A549 (cell line): ENCODE data around the gene GPRIN1. TPM values are rescaled to one million over a fixed set of nuclear protein-coding genes. Genes with fewer than 3 reads are reported as not detected.

ENCODE experiments used
- ATAC-seq, 2 experiments: fragments of 200-7000 bp in 1 of 2; fragments of >200 bp in 1 of 2; cut with Nextera tagmentation in 1 of 2; cut with Tn5 transposase in 1 of 2; 3 replicates each; pipeline versions ENCODE4 v1.8.0 to v1.9.1; 2018 to 2020; ENCODE audit warnings: mild to moderate bottlenecking in 1 of 2, moderate library complexity in 1 of 2
- CTCF ChIA-PET: fragments of 300-600 bp; sonication (Branson Sonifier 250); formaldehyde crosslinking; extraction: SDS; loops from one replicate; lab custom pipeline; 2021; ENCODE audit warnings: antibody characterized with exemption, inconsistent platforms; lab: Yijun Ruan, JAX
- POLR2A ChIA-PET: fragments of 350-600 bp; formaldehyde crosslinking; extraction: SDS; loops from one replicate; lab custom pipeline; 2021; ENCODE audit warnings: antibody characterized with exemption, inconsistent platforms; lab: Yijun Ruan, JAX
- DNase-seq, 2 experiments: peaks; one replicate each; pipeline versions ENCODE4 v3.0.0 to v3.0.0-alpha.2; 2011 to 2016; ENCODE audit warnings: low read depth in 1 of 2, low spot score in 1 of 2
- FAIRE-seq: peaks from 2 replicates; lab custom pipeline; 2011; peaks lifted over from hg19 to GRCh38; lab: Jason Lieb, UNC
- H3K27ac ChIP-seq, 2 experiments: fragments of >200 bp; sonication (Bioruptor Twin); formaldehyde crosslinking; 3 replicates each; pipeline ENCODE4 v1.5.1; 2016 to 2017
- H3K4me1 ChIP-seq: fragments of >200 bp; sonication (Bioruptor Twin); formaldehyde crosslinking; 3 replicates; pipeline ENCODE4 v1.6.1; 2016
- H3K4me2 ChIP-seq: fragments of >200 bp; sonication (Bioruptor Twin); formaldehyde crosslinking; 3 replicates; pipeline ENCODE4 v1.6.1; 2016
- H3K4me3 ChIP-seq: fragments of >200 bp; sonication (Bioruptor Twin); formaldehyde crosslinking; 3 replicates; pipeline ENCODE4 v1.5.1; 2016
- H3K9me3 ChIP-seq: fragments of >200 bp; sonication (Bioruptor Twin); formaldehyde crosslinking; 3 replicates; pipeline ENCODE4 v1.6.1; 2016
- BHLHE40 ChIP-seq: IDR thresholded peaks from 2 replicates; pipeline ENCODE4 v1.6.1; 2012; ENCODE audit warnings: low read depth, low read length, inconsistent platforms
- CBX8 ChIP-seq: fragments of 200-600 bp; sonication (generic); IDR thresholded peaks from 2 replicates; pipeline ENCODE4 v1.6.1; 2016
- HDAC2 ChIP-seq: fragments of 200-600 bp; sonication (generic); IDR thresholded peaks from 2 replicates; pipeline ENCODE4 v1.6.1; 2016
- JUNB ChIP-seq: fragments of >200 bp; sonication (Bioruptor Twin); formaldehyde crosslinking; IDR thresholded peaks from 2 replicates; pipeline ENCODE4 v1.6.1; 2016
- MAZ ChIP-seq: fragments of 150-350 bp; IDR thresholded peaks from 2 replicates; pipeline ENCODE4 v1.6.1; 2014; ENCODE audit warnings: antibody characterized with exemption, low read depth, low read length, borderline replicate concordance
- MYC ChIP-seq: IDR thresholded peaks from 2 replicates; pipeline ENCODE4 v1.6.1; 2012; ENCODE audit warnings: mild to moderate bottlenecking, inconsistent platforms, low read length, improper control_type of control experiment, borderline replicate concordance
- NR3C1 ChIP-seq: fragments of >200 bp; sonication (Bioruptor Twin); formaldehyde crosslinking; IDR thresholded peaks from 3 replicates; pipeline ENCODE4 v1.6.1; 2017
- RAD21 ChIP-seq, 2 experiments: fragments of >200 bp in 1 of 2; sonication (Bioruptor Twin) in 1 of 2; formaldehyde crosslinking in 1 of 2; IDR thresholded peaks in 1 of 2; conservative IDR thresholded peaks in 1 of 2; 2 replicates in 1 of 2; 3 replicates in 1 of 2; pipeline ENCODE4 v1.6.1; 2012 to 2018; ENCODE audit warnings: inconsistent platforms in 1 of 2
- RFX5 ChIP-seq: fragments of 450-650 bp; IDR thresholded peaks from 2 replicates; pipeline ENCODE4 v1.7.1; 2014; ENCODE audit warnings: antibody characterized with exemption, mild to moderate bottlenecking, moderate library complexity
- RNF2 ChIP-seq: fragments of 200-600 bp; sonication (generic); IDR thresholded peaks from 2 replicates; pipeline ENCODE4 v1.6.1; 2016; ENCODE audit warnings: low read depth, mild to moderate bottlenecking, antibody characterized with exemption, moderate library complexity, borderline replicate concordance
- SMC3 ChIP-seq: fragments of >200 bp; sonication (Bioruptor Twin); formaldehyde crosslinking; IDR thresholded peaks from 3 replicates; pipeline ENCODE4 v1.6.1; 2018; ENCODE audit warnings: inconsistent platforms
- TP53 ChIP-seq: fragments of 250-450 bp; sonication (Bioruptor Pico); IDR thresholded peaks from 2 replicates; pipeline ENCODE4 v1.5.0; 2021; ENCODE audit warnings: mild to moderate bottlenecking, moderate library complexity
- ZFP36 ChIP-seq: fragments of 450-650 bp; IDR thresholded peaks from 2 replicates; pipeline ENCODE4 v1.6.1; 2014; ENCODE audit warnings: borderline replicate concordance; ENCODE audit not compliant: partially characterized antibody
- WGBS: methylation state at CpG from one replicate; pipeline ENCODE4 v1.1.6; 2017; ENCODE audit errors: missing lambda C conversion rate; 5-methylcytosine and 5-hydroxymethylcytosine counted together
- polyA plus RNA-seq, 4 experiments: library from polyadenylated mRNA; depleted of rRNA in 3 of 4; stranded (reverse); fragments of >200 nt; fragmentation: RNase III in 1 of 4; extraction: RNeasy Plus Mini Kit Qiagen cat#74134 plus additional on column Dnase treatment in 1 of 4; gene quantifications; 2 replicates in 3 of 4; 3 replicates in 1 of 4; pipeline ENCODE4 v1.2.3, GENCODE V29; 2011 to 2017
- TF ChIP-seq, protein P1 (sequence below): IDR thresholded peaks from 2 replicates; pipeline ENCODE4 v1.6.1; 2012; ENCODE audit warnings: low read depth, borderline replicate concordance
- TF ChIP-seq, protein P2 (sequence below): fragments of >200 bp; sonication (Bioruptor Twin); formaldehyde crosslinking; IDR thresholded peaks from 3 replicates; pipeline ENCODE4 v1.5.1; 2016
- TF ChIP-seq, protein P3 (sequence below): IDR thresholded peaks from 2 replicates; pipeline ENCODE4 v1.6.1; 2012
- TF ChIP-seq, protein P4 (sequence below): fragments of 250-450 bp; sonication (Bioruptor Pico); IDR thresholded peaks from 2 replicates; pipeline ENCODE4 v1.5.0; 2021; ENCODE audit warnings: mild to moderate bottlenecking, moderate library complexity, borderline replicate concordance
- TF ChIP-seq, protein P5 (sequence below): fragments of 450-650 bp; IDR thresholded peaks from 2 replicates; pipeline ENCODE4 v1.6.1; 2014; ENCODE audit warnings: antibody characterized with exemption

The GPRIN1 gene
- polyA plus RNA-seq, 2 of the 4 experiments (the other 2 are of a cell fraction), result 3.1 to 6.7 TPM

DNA sequence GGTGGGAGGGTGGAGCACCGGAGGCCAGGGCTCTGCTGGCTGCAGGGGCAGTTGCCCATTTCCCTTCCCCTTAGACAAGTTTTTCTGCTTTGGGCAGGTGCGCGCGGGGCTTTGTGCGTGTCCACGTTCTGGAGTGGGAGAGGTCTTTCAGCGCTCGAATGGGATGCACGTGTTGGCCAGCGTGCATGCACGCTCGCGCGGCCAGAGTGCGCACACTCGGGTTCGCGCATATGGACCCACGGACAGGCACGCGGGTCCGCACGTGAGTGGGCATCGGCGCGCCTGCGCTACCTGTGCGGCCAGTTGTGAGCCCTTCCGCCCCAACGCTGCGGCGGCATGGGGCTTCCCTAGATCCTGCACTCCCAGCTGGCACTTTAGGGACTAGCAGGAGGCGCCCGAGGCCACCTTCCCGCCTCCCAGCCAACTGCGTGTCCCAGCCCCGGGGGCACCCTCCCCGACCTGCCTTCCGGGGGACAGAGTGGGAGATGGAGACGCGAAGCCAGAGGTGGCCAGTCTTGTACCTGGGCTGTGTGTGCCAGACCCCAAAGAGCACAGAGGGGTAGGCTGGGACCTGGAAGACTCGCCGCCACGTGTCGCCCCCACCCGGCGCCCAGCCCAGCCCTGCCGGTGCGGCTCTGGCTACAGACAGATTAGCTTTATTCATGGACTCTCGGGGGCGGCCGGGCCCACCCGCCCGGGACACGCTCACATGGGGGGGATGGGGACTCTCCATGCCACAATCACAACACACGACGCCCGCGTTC, 9.8 kb upstream of the GPRIN1 start:
- FAIRE-seq, result no peak
- 74% methylated on average over 29 of the region's 59 CpGs for WGBS
- no peak for DNase-seq
- ATAC-seq, result peak in 1 of 2 experiments; percentile 18; a peak in 3 of 6 replicates
- Histone ChIP-seq H3K27ac (peak overlapping the region in 1 of 2 experiments; percentile 13; a peak in 2 of 6 replicates), H3K4me2 (peak overlapping the region; percentile 91), H3K4me3 (peak overlapping the region; percentile 38), H3K9me3 (no peaks in the 10 kb centered on the region), H3K4me1 (peaks cover 25% of the 10 kb centered on the region)
- ChIA-PET CTCF (interaction anchor here (0.6 to 1.3 kb wide), 3 partner anchors 12 to 385 kb away, joined by 3 to 5 read pairs (median 3); no protein-coding TSS in a partner anchor), POLR2A (no interaction called here)
- TF ChIP-seq BHLHE40 (no peak), RAD21 (conservative IDR thresholded peaks at IDR 0.05 in 1 of 2, IDR thresholded peaks at IDR 0.05 in 1 of 2) (0 out of 5 replicates have a peak, but pooled peaks of 1 of the 2 experiments have one; percentile 6)
- TF ChIP-seq, protein P1, sequence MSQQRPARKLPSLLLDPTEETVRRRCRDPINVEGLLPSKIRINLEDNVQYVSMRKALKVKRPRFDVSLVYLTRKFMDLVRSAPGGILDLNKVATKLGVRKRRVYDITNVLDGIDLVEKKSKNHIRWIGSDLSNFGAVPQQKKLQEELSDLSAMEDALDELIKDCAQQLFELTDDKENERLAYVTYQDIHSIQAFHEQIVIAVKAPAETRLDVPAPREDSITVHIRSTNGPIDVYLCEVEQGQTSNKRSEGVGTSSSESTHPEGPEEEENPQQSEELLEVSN, result peak; percentile 8; the same call in 1 of the 2 replicates

DNA sequence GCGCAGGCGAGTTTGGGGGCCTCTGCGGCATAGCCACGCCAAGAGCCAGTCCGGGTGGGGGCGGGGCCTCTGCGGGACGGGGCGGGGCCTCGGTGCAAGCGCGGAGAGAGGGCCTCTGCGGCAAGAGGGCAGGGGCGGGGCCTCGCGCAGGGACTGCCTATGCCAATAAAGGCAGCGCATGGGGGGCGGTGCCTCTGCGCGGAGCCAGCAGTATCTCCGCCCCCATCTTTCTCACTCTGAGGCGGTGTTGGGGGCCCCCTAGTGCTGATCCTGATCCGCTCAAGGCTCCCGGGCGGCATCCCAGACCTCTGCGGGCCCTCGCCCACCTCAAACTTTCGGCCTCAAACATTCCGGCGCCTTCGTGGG, 9.2 kb upstream of the GPRIN1 start:
- 12% methylated on average over 11 of the region's 31 CpGs for WGBS
- Histone ChIP-seq H3K27ac (no peak overlapping the region), H3K4me2 (peak overlapping the region; percentile 91), H3K4me1 (peaks cover 31% of the 10 kb centered on the region), H3K4me3 (peak overlapping the region; percentile 38; the same call in 2 of the 3 replicates), H3K9me3 (no peaks in the 10 kb centered on the region)
- DNase-seq, result peak; percentile 84 to 86
- ChIA-PET POLR2A (no interaction called here), CTCF (interaction anchor here (0.8 to 1.3 kb wide), 4 partner anchors 12 to 226 kb away, joined by 3 to 5 read pairs (median 4); no protein-coding TSS in a partner anchor)
- FAIRE-seq, result no peak
- ATAC-seq, result peak; percentile 63 to 89
- TF ChIP-seq JUNB (no peak), HDAC2 (no peak), MYC (no peak), SMC3 (peak; percentile 47; the same call in 2 of the 3 replicates), RNF2 (no peak), NR3C1 (no peak), RAD21 (conservative IDR thresholded peaks at IDR 0.05 in 1 of 2, IDR thresholded peaks at IDR 0.05 in 1 of 2) (peak; percentile 64 to 65), ZFP36 (no peak), TP53 (no peak), CBX8 (no peak), BHLHE40 (no peak), RFX5 (no peak), MAZ (no peak)
- TF ChIP-seq, protein P2, sequence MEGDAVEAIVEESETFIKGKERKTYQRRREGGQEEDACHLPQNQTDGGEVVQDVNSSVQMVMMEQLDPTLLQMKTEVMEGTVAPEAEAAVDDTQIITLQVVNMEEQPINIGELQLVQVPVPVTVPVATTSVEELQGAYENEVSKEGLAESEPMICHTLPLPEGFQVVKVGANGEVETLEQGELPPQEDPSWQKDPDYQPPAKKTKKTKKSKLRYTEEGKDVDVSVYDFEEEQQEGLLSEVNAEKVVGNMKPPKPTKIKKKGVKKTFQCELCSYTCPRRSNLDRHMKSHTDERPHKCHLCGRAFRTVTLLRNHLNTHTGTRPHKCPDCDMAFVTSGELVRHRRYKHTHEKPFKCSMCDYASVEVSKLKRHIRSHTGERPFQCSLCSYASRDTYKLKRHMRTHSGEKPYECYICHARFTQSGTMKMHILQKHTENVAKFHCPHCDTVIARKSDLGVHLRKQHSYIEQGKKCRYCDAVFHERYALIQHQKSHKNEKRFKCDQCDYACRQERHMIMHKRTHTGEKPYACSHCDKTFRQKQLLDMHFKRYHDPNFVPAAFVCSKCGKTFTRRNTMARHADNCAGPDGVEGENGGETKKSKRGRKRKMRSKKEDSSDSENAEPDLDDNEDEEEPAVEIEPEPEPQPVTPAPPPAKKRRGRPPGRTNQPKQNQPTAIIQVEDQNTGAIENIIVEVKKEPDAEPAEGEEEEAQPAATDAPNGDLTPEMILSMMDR, result peak; percentile 22; the same call in 2 of the 3 replicates
- TF ChIP-seq, protein P1, result peak; percentile 35; the same call in 1 of the 2 replicates
- TF ChIP-seq, protein P3, sequence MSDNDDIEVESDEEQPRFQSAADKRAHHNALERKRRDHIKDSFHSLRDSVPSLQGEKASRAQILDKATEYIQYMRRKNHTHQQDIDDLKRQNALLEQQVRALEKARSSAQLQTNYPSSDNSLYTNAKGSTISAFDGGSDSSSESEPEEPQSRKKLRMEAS, result peak; percentile 47; the same call in 1 of the 2 replicates
- TF ChIP-seq, protein P4, sequence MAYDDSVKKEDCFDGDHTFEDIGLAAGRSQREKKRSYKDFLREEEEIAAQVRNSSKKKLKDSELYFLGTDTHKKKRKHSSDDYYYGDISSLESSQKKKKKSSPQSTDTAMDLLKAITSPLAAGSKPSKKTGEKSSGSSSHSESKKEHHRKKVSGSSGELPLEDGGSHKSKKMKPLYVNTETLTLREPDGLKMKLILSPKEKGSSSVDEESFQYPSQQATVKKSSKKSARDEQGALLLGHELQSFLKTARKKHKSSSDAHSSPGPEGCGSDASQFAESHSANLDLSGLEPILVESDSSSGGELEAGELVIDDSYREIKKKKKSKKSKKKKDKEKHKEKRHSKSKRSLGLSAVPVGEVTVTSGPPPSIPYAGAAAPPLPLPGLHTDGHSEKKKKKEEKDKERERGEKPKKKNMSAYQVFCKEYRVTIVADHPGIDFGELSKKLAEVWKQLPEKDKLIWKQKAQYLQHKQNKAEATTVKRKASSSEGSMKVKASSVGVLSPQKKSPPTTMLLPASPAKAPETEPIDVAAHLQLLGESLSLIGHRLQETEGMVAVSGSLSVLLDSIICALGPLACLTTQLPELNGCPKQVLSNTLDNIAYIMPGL (CRISPR knock-in tag), result no peak
- TF ChIP-seq, protein P5, sequence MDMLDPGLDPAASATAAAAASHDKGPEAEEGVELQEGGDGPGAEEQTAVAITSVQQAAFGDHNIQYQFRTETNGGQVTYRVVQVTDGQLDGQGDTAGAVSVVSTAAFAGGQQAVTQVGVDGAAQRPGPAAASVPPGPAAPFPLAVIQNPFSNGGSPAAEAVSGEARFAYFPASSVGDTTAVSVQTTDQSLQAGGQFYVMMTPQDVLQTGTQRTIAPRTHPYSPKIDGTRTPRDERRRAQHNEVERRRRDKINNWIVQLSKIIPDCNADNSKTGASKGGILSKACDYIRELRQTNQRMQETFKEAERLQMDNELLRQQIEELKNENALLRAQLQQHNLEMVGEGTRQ, result no peak
